ENCODE results near the gene NFIA.

NFIA gene

GRCh38 chr1:61451572-61451968 is 369.2 kb downstream of the NFIA start:
- Histone ChIP-seq H4K20me1 (ENCODE audit: insufficient read depth) (no peaks in the 10 kb centered on the region), H3K4me1 (ENCODE audit: low read depth, poor library complexity, severe bottlenecking) (peaks cover 36% of the 10 kb centered on the region), H3K36me3 (ENCODE audit: insufficient read depth) (no peaks in the 10 kb centered on the region), H3K27me3 (ENCODE audit: insufficient read depth, low read depth) (no peaks in the 10 kb centered on the region), H3K4me3 (IDR thresholded peaks at IDR 0.05; ENCODE audit: insufficient read depth, low read depth, low read length) (no peak overlapping the region), H3K27ac (peak overlapping the region; percentile 76; the same call in 1 of the 2 replicates), H3K9ac (no peak overlapping the region), H3K4me2 (peak overlapping the region; percentile 96; the same call in 1 of the 2 replicates), H3K79me2 (ENCODE audit: insufficient read depth, low read depth) (no peaks in the 10 kb centered on the region), H2AFZ (ENCODE audit: low read depth) (no peak overlapping the region)
- no peak for TF ChIP-seq CTCF (conservative IDR thresholded peaks at IDR 0.05; ENCODE audit: low read depth, low read length)

- TF ChIP-seq CTCF (conservative IDR thresholded peaks at IDR 0.05; ENCODE audit: low read depth, low read length) = no peak
- H3K79me2 ChIP-seq (ENCODE audit: insufficient read depth, low read depth) = no peaks in the 10 kb centered on the region
- H3K27ac ChIP-seq = peak overlapping the region; percentile 76
- peak overlapping the region; percentile 52; the same call in 1 of the 2 replicates for H3K9ac ChIP-seq
- no peaks in the 10 kb centered on the region for H3K36me3 ChIP-seq (ENCODE audit: insufficient read depth)
- H2AFZ ChIP-seq (ENCODE audit: low read depth) = peak overlapping the region; percentile 9; the same call in 1 of the 2 replicates
- peak overlapping the region; percentile 96 for H3K4me2 ChIP-seq
- peaks cover 36% of the 10 kb centered on the region for H3K4me1 ChIP-seq (ENCODE audit: low read depth, poor library complexity, severe bottlenecking)
- H4K20me1 ChIP-seq (ENCODE audit: insufficient read depth) = no peaks in the 10 kb centered on the region
- H3K27me3 ChIP-seq (ENCODE audit: insufficient read depth, low read depth) = no peaks in the 10 kb centered on the region
- H3K4me3 ChIP-seq (IDR thresholded peaks at IDR 0.05; ENCODE audit: insufficient read depth, low read depth, low read length) = no peak overlapping the region
These were observed 370.0 kb downstream of the NFIA start for GRCh38 chr1:61452176-61453035.

- H3K4me3 ChIP-seq (IDR thresholded peaks at IDR 0.05; ENCODE audit: insufficient read depth, low read depth, low read length) = no peak overlapping the region
These were observed 371.0 kb downstream of the NFIA start for GRCh38 chr1:61453111-61453961.

More at GRCh38 chr1:61453111-61453961, 371.0 kb downstream of the NFIA start:
- Histone ChIP-seq H3K36me3 (ENCODE audit: insufficient read depth) (no peaks in the 10 kb centered on the region), H3K27ac (peak overlapping the region; percentile 76), H3K4me1 (ENCODE audit: low read depth, poor library complexity, severe bottlenecking) (peaks cover 36% of the 10 kb centered on the region), H3K9ac (peak overlapping the region; percentile 52; the same call in 1 of the 2 replicates), H4K20me1 (ENCODE audit: insufficient read depth) (no peaks in the 10 kb centered on the region), H3K79me2 (ENCODE audit: insufficient read depth, low read depth) (no peaks in the 10 kb centered on the region), H3K4me2 (peak overlapping the region; percentile 96), H3K27me3 (ENCODE audit: insufficient read depth, low read depth) (no peaks in the 10 kb centered on the region), H2AFZ (ENCODE audit: low read depth) (peak overlapping the region; percentile 23; the same call in 1 of the 2 replicates)
- TF ChIP-seq CTCF (conservative IDR thresholded peaks at IDR 0.05; ENCODE audit: low read depth, low read length) = peak; percentile 87
